ENCODE results near the gene PARN.

- no peak for TF ChIP-seq CTCF (IDR thresholded peaks at IDR 0.05; ENCODE audit: poor library complexity, severe bottlenecking)
- TF ChIP-seq EZH2 (IDR thresholded peaks at IDR 0.05; ENCODE audit: borderline replicate concordance, insufficient read depth, low read length, poor library complexity, severe bottlenecking) = no peak
- TF ChIP-seq POLR2AphosphoS5 (IDR thresholded peaks at IDR 0.05) = no peak
- no peak for TF ChIP-seq SMC3 (conservative IDR thresholded peaks at IDR 0.05; ENCODE audit: poor library complexity)
- no peak for TF ChIP-seq TAF1 (IDR thresholded peaks at IDR 0.05; ENCODE audit: low read depth)
Measured at GRCh38 chr16:14500791-14501190, 129.3 kb downstream of the PARN start.

Measured in neural cell (in vitro differentiated cells).